ENCODE measurements around the gene PARD3. TPM values are rescaled to one million over a fixed set of nuclear protein-coding genes. Genes with fewer than 3 reads are reported as not detected.
"Not testable (repeated sequence)": the region's sequence is repeated elsewhere in the genome, so short reads cannot be mapped to it uniquely, and the experiment has no call there.

Gene PARD3
- total and polyA plus RNA-seq, 7 donors: 20.2 to 84.4 (median 53.4) TPM

GRCh38 chr10:34709637-34710390, 105.3 kb downstream of the PARD3 start:
- H3K27me3 ChIP-seq (ENCODE audit: insufficient read depth in 3 of 3, low read length in 2 of 3): no peaks in the 10 kb centered on the region
- no peak for TF ChIP-seq CTCF (IDR thresholded peaks at IDR 0.05)
- 80 to 84% (median 84%) methylated on average over 8 of the region's 8 CpGs for WGBS, 3 donors
- H3K9me3 ChIP-seq: no peaks in the 10 kb centered on the region
- ATAC-seq (no peak), DNase-seq (no peak)
- intact Hi-C loops (cut with DNase I): no loop called here
- H3K36me3 ChIP-seq (ENCODE audit: insufficient read depth in 1 of 2, low read depth in 1 of 2): no peaks in the 10 kb centered on the region
- H3K4me1 ChIP-seq: peaks cover 55% of the 10 kb centered on the region
- H3K4me3 ChIP-seq: no peak overlapping the region
- H3K27ac ChIP-seq: no peak overlapping the region

GRCh38 chr10:34707656-34708055, 107.4 kb downstream of the PARD3 start:
- H3K36me3 ChIP-seq (ENCODE audit: insufficient read depth in 1 of 2, low read depth in 1 of 2): no peaks in the 10 kb centered on the region
- no peak for TF ChIP-seq CTCF (IDR thresholded peaks at IDR 0.05)
- 70 to 84% (median 76%) methylated on average over 1 of the region's 1 CpG for WGBS, 3 donors
- H3K9me3 ChIP-seq: no peaks in the 10 kb centered on the region
- DNase-seq (no peak), ATAC-seq (no peak)
- H3K27ac ChIP-seq: no peak overlapping the region
- no peaks in the 10 kb centered on the region for H3K27me3 ChIP-seq (ENCODE audit: insufficient read depth in 3 of 3, low read length in 2 of 3)
- no peak overlapping the region for H3K4me3 ChIP-seq
- H3K4me1 ChIP-seq: peaks cover 61% of the 10 kb centered on the region
- intact Hi-C loops (cut with DNase I): no loop called here

- H3K27ac ChIP-seq; ATAC-seq; intact Hi-C loops (cut with DNase I); H3K27me3 ChIP-seq (ENCODE audit: insufficient read depth in 3 of 3, low read length in 2 of 3); DNase-seq; H3K36me3 ChIP-seq (ENCODE audit: insufficient read depth in 1 of 2, low read depth in 1 of 2); H3K9me3 ChIP-seq; H3K4me3 ChIP-seq: not testable (repeated sequence)
- WGBS, 3 donors: 92 to 98% (median 97%) methylated on average over 4 of the region's 4 CpGs
- H3K4me1 ChIP-seq: peaks cover 59% of the 10 kb centered on the region
These were observed 108.1 kb downstream of the PARD3 start for GRCh38 chr10:34706992-34707391.

GRCh38 chr10:34706147-34706546, 108.9 kb downstream of the PARD3 start:
- H3K4me1 ChIP-seq: peaks cover 52% of the 10 kb centered on the region
- H3K27ac ChIP-seq: peak overlapping the region; percentile 47
- 41 to 58% (median 45%) methylated on average over 3 of the region's 3 CpGs for WGBS, 3 donors
- H3K9me3 ChIP-seq: no peaks in the 10 kb centered on the region
- H3K27me3 ChIP-seq (ENCODE audit: insufficient read depth in 3 of 3, low read length in 2 of 3): no peaks in the 10 kb centered on the region
- DNase-seq (no peak), ATAC-seq (peak in 2 of 4 donors; percentile 32 to 35)
- H3K36me3 ChIP-seq (ENCODE audit: insufficient read depth in 1 of 2, low read depth in 1 of 2): no peaks in the 10 kb centered on the region
- TF ChIP-seq CTCF (IDR thresholded peaks at IDR 0.05): no peak
- intact Hi-C loops (cut with DNase I): no loop called here
- H3K4me3 ChIP-seq: no peak overlapping the region

- DNase-seq (no peak), ATAC-seq (peak in 3 of 4 donors; percentile 44 to 68 (median 67))
- Histone ChIP-seq H3K4me1 (peaks cover 52% of the 10 kb centered on the region), H3K36me3 (ENCODE audit: insufficient read depth in 1 of 2, low read depth in 1 of 2) (no peaks in the 10 kb centered on the region), H3K27me3 (ENCODE audit: insufficient read depth in 3 of 3, low read length in 2 of 3) (no peaks in the 10 kb centered on the region), H3K4me3 (no peak overlapping the region), H3K9me3 (no peaks in the 10 kb centered on the region), H3K27ac (peak overlapping the region; percentile 47)
- 65 to 70% (median 66%) methylated on average over 1 of the region's 1 CpG for WGBS, 3 donors
- intact Hi-C loops (cut with DNase I): no loop called here
- no peak for TF ChIP-seq CTCF (IDR thresholded peaks at IDR 0.05)
These were observed 109.5 kb downstream of the PARD3 start for GRCh38 chr10:34705563-34705962.
